ENCODE measurements around the gene URM1.
"Not testable (repeated sequence)": the region's sequence is repeated elsewhere in the genome, so short reads cannot be mapped to it uniquely, and the experiment has no call there.

The URM1 gene

DNA sequence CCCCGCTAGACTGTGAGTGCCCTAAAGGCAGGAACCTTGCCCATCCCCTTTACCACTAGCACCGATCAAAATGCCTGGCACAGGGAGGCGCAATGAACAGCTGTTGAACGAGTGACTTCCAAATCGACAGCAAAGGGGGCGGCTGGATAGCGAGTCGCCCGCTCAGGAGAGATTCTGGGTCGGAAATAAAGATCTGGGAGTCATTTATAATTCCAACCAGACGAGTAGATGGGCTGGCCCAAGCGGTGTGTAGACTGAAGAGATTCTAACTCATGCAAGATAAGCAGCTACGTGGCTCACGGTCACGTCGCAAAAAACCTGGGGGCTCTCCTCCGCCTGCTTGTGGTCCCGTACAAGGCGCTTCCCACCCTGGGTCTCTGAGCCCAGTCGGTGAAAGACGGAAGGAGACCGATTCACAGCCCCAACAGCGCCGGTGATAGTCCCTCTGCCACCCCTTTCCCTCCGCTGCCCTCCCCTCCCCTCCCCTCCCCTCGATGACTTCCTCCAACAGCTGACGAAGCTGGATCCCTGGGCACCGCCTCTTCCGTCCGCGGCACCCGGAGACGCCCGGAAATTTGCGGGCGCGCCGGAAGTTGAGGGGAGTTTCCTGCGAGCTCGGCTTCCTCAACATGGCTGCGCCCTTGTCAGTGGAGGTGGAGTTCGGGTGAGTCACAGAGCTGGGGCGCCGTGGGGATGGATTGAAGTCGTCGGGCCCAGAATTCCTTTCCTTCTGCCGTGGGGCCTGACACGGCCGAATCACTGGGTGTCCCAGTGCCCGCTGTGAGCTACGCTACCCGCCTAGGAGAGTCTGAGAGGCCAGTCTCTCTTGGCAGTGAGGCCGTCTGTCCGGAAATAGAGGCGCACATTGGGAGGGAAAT is at the start of gene URM1:
Gene URM1 (plus strand): TSS at position 623 of the 878 bp plus-strand sequence. CDS start 7 bp downstream, at position 630.
- peak; percentile 83 to 93 (median 90) for DNase-seq (ENCODE audit: low read depth in 3 of 3, low spot score in 1 of 3)

DNA sequence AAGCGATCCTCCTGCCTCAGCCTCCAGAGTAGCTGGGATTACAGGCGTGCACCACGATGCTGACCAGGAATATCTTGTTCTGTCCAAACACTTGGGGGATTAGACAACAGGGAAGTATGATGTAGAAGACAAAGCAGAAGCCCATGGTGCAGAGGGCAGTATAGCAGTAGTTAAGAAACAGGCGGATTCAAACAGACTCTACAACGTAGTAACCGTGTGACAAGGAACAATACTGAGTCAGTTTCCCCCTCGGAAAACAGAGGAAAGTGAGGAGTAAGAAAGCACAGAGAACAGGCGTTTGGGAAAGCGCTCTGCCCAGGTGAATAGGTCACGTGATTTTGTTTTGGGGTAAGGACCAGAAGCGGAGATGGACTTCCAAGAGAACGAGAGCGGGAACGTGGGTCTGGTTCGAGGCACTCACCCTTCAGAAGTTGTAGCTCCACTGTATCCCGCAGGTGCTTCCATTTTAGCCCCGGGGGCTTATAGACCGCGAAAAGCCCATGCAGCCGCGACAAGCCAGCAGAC is 49.2 kb upstream of the URM1 start:
- no peak for DNase-seq (ENCODE audit: low read depth in 3 of 3, low spot score in 1 of 3)

DNA sequence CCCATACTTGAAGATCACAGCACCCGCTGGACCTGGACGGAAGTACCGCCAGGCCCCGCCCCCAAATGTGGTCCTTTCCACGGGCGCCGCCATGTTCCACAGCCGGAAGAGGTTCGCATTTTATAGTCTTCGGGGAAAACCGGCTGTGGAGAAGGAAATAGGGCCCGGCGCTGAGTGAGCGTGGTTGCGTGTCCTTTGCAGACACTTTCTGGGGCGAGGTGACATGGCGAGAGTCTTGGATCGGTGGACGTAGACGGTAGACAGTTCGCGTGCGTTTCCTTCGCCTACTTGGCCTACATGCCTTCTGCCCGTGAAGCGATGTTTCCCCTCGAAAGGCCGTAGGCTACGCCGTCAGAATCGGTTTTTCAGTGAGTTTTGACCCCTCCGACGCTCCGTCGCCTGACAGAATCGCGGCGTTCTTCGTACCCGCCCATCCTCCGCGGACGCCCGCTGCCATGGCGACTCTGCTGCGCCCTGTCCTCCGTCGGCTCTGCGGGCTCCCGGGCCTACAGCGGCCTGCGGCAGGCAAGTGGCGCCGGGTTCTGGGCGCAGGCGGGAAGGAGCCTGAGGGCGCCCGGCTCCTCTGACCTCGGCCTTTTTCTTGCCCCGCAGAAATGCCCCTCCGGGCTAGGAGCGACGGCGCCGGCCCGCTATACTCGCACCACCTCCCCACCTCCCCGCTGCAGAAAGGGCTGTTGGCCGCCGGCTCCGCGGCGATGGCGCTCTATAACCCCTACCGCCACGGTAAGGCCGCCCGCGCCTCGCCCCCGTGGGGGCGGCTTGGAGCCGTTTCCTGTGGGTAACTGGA is 48.6 kb upstream of the URM1 start, which contains the start of the genes COQ4 and TRUB2:
Gene COQ4 (plus strand): TSS at position 436 of the 808 bp plus-strand sequence. CDS start 20 bp downstream, at position 456.
Gene TRUB2 (minus strand): TSS at position 44 of the 808 bp plus-strand sequence. CDS start 39 bp downstream, at position 5.
- DNase-seq (ENCODE audit: low read depth in 3 of 3, low spot score in 1 of 3): peak; percentile 79 to 87 (median 83)

DNA sequence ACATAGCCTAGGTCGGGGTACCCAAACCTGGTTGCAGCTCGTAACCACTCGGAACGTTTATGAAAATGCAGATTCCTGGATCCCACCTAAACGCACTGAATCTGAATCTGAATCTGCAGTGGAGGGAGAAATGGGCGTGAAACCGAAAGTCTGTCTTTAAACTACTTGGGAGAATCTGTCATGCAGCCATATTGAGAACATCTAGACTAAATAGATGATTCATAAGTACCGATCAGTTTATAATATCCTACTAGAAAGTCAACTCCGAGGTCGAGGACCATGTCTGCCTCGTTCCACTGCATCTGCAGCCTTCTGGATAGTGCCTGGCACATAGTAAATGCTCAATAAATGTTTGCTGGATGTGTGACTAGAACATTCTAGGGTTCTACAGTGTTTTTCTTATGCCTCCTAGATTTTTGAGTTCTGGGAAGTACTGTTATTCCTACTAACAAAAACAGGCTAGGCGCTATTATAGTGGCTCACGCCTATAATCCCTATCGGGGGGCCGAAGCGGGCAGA is 47.9 kb upstream of the URM1 start:
- DNase-seq (ENCODE audit: low read depth in 3 of 3, low spot score in 1 of 3): no peak

DNA sequence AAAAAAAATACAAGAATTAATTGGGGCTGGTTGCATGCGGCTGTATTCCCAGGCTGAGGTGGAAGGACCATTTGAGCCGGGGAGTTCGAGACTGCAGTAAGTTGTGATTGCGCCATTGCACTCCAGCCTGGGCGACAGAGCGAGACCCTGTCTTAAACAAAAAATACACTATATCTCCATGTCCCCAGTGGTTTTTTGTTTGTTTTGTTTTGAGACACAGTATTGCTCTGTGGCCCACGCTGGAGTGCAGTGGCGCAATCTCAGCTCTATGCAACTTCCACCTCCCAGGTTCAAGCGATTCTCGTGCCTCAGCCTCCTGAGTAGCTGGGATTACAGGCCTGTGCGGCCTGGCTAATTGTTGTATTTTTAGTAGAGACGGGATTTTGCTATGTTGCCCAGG is 47.4 kb upstream of the URM1 start:
- DNase-seq (ENCODE audit: low read depth in 3 of 3, low spot score in 1 of 3): no peak

DNA sequence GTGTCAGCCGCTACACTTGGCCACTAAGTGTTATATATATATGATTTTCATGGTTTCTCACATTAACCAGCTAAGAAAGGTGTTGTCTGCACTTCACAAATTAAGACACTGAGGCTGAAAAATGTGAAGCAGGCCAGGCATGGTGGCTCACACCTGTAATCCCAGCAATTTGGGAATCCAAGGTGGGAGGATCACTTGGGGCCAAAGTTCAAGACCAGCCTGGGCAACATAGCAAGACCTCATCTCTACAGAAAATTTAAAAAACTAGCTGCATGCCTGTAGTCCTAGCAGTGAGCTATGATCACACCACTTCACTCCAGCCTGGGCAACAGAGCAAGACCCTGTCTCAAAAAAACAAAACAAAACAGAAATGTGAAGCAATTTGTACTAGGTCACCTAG is 46.8 kb upstream of the URM1 start:
- DNase-seq (ENCODE audit: low read depth in 3 of 3, low spot score in 1 of 3): no peak

DNA sequence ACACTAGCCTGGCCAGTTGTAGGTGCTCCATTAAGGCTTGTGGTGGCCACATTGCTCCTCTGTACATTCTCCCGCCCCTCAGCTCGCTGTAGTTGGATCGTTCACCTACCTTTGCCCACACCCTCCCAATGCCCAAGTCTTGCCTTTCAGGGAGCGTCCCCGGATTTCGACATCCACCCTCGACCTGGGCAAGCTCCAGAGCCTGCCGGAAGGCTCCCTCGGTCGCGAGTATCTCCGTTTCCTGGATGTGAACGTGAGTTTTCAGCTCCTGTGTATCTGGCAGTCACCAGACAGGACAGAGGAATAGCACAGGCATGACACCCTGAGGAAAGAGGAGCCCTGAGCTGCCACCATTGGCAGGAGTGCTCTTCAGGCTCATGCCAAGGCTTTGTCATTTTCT is 45.5 kb upstream of the URM1 start:
- DNase-seq (ENCODE audit: low read depth in 3 of 3, low spot score in 1 of 3): no peak

DNA sequence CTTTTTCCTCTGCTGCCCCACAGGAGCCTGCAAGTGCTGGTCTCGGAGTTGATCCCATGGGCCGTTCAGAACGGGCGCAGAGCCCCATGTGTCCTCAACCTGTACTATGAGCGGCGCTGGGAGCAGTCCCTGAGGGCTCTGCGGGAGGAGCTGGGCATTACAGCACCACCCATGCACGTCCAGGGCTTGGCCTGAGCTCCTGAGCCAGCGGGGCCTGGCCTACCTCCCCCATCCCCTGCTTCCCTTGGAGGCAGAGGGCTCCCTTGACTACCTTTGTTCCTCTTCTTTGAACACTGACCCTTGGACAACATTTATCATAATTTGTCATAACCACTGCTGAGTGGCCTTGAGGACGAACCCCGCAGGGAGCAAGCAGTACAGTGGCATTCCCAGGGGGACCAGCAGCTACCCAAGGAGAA is 37.7 kb upstream of the URM1 start:
- no peak for DNase-seq (ENCODE audit: low read depth in 3 of 3, low spot score in 1 of 3)

DNA sequence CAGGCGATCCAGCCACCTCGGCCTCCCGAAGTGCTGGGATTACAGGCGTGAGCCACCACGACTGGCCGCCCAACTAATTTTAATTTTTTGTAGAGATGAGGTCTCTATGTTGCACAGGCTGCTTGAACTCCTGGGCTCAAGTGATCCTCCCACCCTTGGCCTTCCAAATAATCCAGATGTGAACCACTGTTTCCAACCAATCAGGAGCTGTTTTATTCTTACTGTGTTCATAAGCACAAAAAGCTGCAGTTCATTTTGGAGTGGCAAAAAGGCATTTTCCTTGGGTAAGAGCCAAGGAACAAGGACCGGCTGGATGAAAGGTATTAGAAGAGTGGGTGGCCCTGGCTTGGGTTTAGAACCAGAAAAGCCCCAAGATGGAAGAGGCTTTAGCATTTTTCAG is 36.0 kb upstream of the URM1 start:
- no peak for DNase-seq (ENCODE audit: low read depth in 3 of 3, low spot score in 1 of 3)

DNA sequence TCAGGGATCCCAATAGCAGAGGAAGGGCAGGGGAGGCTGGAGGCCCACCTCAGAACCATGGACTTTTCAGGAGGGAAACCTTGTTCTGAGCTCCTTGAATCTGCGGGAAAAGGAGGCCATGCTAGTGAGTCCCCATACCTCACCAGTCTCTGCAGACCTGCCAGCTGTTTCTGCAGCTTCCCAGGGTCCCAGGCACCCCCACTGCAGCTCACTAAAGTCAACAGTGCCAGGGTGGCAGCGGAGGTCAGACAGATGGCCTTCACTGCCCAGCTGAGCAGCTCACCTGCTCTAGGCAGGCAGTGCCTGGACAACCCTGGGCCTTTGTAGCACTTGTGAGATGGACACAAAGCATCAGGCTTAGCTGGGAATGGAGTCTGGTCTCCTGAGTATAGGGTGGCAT is 35.3 kb upstream of the URM1 start:
- no peak for DNase-seq (ENCODE audit: low read depth in 3 of 3, low spot score in 1 of 3)

DNA sequence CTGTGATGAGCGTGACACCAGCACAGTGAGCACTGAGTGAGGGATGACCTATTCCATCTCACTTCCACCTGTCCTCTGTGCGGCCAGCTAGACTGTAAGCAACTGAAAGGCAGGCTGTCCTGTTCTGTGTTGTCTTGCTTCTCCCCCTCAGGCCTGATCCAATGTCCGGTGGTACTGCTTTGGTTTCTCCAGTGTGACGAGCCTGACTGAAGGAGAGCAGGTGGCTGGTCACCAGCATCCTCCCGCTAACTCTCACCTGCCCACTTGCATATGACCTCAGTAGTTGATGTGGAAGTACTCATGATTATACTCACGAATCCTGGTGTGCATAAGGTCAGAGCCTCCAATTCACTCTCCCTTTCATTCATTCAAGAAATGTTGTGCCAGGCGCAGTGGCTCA is 33.2 kb upstream of the URM1 start:
- no peak for DNase-seq (ENCODE audit: low read depth in 3 of 3, low spot score in 1 of 3)

DNA sequence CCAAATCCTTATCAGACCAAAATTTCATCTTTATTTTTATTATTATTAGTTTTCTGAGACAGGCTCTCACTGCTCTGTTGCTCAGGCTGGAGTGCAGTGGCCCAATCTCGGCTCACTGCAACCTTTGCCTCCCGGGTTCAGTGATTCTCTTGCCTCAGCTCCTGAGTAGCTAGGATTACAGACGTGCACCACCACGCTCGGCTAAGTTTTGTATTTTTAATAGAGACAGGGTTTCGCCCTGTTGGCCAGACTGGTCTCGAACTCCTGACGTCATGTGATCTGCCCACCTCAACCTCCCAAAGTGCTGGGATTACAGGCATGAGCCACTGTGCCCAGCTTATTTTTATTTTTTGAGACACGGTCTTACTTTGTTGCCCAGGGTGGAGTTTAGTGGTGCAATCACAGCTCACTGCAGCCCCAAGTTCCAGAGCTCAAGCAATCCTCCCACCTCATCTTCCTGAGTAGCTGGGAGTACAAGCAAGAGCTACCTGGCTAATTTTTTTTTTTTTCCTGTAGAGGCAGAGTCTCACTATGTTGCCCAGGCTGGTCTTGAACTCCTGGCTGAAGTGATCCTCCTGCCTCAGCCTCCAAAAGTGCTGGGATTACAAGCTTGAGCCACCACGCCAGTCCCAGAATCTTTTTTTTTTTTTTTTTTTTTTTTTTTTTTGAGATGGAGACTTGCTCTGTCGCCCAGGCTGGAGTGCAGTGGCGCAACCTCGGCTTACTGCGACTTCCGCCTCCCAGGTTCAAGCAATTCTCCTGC is 32.1 kb upstream of the URM1 start:
- not testable (repeated sequence) for DNase-seq (ENCODE audit: low read depth in 3 of 3, low spot score in 1 of 3)

DNA sequence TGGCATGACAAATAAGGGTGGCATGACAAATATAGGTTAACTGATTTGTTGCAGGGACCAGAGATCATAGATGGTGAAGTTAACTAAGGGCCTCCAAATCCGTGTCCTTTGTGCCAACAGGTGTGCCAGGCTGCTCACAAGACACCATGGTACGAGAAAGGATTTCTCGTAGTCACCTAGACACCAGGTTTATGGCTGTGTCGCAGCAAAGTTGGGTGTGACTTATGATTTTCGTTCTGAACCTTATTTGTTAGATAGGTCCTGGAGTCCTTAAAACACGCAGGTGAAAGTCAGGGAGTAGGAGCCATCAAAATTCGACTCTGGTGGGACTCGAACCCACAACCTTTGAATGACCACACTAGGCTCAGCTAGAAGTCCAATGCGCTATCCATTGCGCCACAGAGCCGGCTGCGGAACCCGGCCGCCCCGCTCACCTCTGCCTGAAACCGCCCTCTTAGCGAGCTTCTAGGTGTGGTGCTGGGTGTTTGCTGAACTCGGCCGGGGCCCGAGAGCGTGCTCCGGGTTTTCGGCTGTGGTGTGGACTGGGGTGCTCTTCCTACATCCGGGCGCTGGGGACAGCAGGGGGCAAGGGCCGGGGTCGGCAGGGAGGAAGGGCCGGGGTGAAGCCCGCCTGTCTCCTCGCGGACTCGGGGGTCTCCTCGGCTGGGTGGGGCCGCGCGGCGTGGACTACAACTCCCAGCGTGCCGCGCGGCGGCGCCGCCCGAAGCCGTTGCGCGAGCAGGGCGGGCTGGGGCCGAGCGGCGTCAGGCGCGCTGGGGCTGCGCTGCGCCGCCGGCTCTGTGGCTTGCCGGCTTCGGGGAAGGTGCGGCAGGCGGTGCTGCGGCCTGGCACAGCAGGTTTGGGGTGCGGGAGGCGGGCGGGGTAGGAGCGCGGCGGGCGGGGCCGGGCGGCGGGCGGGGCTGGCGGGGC is 31.1 kb upstream of the URM1 start, which contains the start of gene SLC27A4:
Gene SLC27A4 (plus strand): TSS at position 767 of the 930 bp plus-strand sequence. CDS start 2,606 bp downstream, outside the sequence.
- DNase-seq (ENCODE audit: low read depth in 3 of 3, low spot score in 1 of 3): peak; percentile 50 to 64 (median 58)

DNA sequence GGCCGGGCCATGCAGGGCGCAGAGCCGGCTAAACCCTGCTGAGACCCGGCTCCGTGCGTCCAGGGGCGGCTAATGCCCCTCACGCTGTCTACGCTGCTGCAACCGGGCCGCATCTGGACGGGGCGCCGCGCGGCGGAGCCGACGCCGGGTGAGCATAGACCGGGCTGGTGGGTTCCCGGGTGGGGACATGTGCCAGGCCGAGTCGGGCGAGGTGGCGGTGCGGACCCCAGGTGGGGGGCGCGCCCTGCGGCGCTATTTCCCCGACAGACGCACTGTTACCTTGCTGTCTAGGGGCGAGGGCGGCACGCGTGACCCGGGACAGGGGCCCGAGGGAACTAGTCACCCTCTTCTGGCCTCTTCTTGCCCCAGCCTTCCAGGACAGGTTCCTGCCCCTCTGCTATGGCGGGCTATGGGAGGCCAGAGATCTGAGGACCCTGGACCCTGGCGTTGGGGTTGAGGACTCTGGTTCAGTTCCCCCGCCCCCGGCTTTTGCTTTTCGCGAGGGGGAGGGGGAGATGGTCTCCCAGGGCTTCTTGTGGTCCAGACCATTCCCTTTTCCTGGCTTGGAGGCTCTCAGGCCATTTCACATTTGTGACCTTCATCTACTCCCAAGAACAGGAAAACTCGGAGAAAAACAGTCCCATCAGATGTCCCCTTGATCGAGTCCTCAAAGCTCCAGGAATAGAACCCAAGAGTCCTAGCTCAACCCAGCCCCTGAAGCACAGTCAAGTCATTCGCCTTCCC is 30.3 kb upstream of the URM1 start:
- no peak for DNase-seq (ENCODE audit: low read depth in 3 of 3, low spot score in 1 of 3)

DNA sequence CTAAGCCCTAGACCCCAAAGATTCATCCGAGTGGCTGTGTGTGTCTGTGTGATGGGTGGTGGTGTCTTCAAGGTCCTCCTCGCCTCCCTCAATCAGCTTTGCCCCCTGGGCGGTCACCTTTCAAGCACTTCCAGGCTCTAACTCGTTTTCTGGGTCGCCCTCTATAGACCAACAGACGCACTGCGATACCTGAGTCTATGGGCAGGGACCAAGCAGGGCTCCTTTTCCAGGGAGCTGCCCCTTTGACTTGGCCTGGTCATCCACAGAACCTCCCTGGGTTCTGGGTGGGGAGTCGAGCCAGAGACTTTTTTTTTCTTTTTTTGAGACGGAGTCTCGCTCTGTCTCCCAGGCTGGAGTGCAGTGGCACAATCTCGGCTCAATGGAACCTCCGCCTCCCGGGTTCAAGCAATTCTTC is 29.7 kb upstream of the URM1 start:
- DNase-seq (ENCODE audit: low read depth in 3 of 3, low spot score in 1 of 3): peak; percentile 20 to 49 (median 26)

DNA sequence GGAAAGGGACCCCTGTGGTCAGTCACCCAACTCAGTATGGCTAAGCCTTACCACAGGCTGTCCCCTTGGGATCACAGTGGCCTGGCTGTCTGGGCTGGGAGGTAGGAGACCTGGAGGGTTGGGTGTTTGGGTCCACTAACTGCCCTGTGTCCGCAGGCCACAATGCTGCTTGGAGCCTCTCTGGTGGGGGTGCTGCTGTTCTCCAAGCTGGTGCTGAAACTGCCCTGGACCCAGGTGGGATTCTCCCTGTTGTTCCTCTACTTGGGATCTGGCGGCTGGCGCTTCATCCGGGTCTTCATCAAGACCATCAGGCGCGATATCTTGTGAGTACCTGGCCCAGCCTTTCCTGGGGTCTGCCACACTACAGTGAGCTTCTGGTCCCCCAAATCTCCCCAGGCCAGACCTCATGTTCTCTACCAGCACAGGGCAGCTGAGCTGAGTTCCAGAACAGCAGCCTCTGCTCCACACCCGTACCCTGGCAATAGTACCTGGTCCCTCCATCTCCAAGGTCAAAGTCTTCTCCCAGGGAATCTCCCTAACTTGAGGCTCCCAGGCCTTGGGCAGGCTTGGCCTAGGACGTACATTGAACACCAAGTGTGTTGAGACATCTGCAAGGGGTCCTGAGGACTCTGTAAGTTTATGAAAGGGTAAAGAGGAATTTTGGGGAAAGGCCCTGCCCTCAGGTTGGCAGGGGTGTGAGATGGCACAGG is 28.0 kb upstream of the URM1 start:
- no peak for DNase-seq (ENCODE audit: low read depth in 3 of 3, low spot score in 1 of 3)

DNA sequence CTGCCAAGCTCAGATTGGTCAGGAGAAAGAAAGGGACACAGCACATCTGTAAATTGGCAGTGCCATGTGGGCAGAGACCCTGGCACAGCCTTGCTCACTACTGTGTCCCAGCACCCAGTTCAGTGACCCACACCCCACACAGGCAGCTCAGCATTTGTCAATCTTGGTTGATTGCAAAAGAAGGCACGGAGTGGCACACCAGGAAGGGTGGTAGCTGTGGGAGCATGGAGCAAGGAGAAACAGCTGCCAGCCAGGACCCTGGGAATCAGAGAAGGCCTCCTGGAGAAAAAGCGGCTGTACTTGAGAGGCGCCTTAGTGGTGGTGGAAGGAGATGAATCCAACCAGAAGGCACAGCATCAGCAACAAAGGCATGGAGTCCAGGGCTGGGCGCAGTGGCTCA is 27.3 kb upstream of the URM1 start:
- DNase-seq (ENCODE audit: low read depth in 3 of 3, low spot score in 1 of 3): no peak

Measured in stimulated activated CD4-positive, alpha-beta T cell treated with anti-CD3 and anti-CD28 coated beads, TNF-alpha, amount 100 ng/mL, for 1 hour (primary cell).